ENCODE measurements around the gene OPN1LW. TPM values are rescaled to one million over a fixed set of nuclear protein-coding genes. Genes with fewer than 3 reads are reported as not detected.

The OPN1LW gene
- total RNA-seq, 2 donors from 2014 or later, result not detected

Other genes starting within 250 kb of the OPN1LW start
- 1 to 10 TPM in 1 of 2 donors, under 1 TPM in 1; 0.41 to 2.5 TPM for gene AVPR2, start 239.6 kb upstream of the OPN1LW start, total RNA-seq
- gene ARHGAP4, start 218.0 kb upstream of the OPN1LW start, total RNA-seq, result 10 to 100 TPM; 11.9 to 41.1 TPM
- gene NAA10, start 209.2 kb upstream of the OPN1LW start, total RNA-seq, result 10 to 100 TPM; 47.5 to 64.9 TPM
- 1 to 10 TPM; 2.4 to 4.4 TPM for gene RENBP, start 199.6 kb upstream of the OPN1LW start, total RNA-seq
- gene HCFC1, start 172.4 kb upstream of the OPN1LW start, total RNA-seq, result 100 to 1,000 TPM in 1 of 2 donors, 10 to 100 TPM in 1; 67.7 to 115 TPM
- gene TMEM187, start 171.5 kb upstream of the OPN1LW start, total RNA-seq, result 10 to 100 TPM; 16.9 to 18.2 TPM
- 100 to 1,000 TPM; 113 to 122 TPM for gene IRAK1, start 124.3 kb upstream of the OPN1LW start, total RNA-seq
- 10 to 100 TPM; 54.4 to 85.2 TPM for gene MECP2, start 46.5 kb upstream of the OPN1LW start, total RNA-seq
- not detected for gene OPN1MW, start 38.4 kb downstream of the OPN1LW start, total RNA-seq
- not detected for gene OPN1MW2, start 75.5 kb downstream of the OPN1LW start, total RNA-seq
- not detected for gene OPN1MW3, start 113.3 kb downstream of the OPN1LW start, total RNA-seq
- gene TEX28, start 150.9 kb downstream of the OPN1LW start, total RNA-seq, result 1 to 10 TPM in 1 of 2 donors, not detected in 1; 1.5 TPM
- 100 to 1,000 TPM in 1 of 2 donors, not detected in 1; 113 TPM for gene TKTL1, start 151.6 kb downstream of the OPN1LW start, total RNA-seq
- gene FLNA, start 230.4 kb downstream of the OPN1LW start, total RNA-seq, result 1,000 to 10,000 TPM; 1,711 to 2,337 TPM
- 10 to 100 TPM; 61.4 to 66.1 TPM for gene EMD, start 235.1 kb downstream of the OPN1LW start, total RNA-seq